ENCODE data around the gene YWHAG.
"Not testable (repeated sequence)": the region's sequence is repeated elsewhere in the genome, so short reads cannot be mapped to it uniquely, and the experiment has no call there.

Gene YWHAG

GRCh38 chr7:76317782-76318487 lies 40.9 kb downstream of the YWHAG start:
- peak; percentile 96 for DNase-seq (ENCODE audit: low spot score)
- TF ChIP-seq CTCF (IDR thresholded peaks at IDR 0.05; ENCODE audit: extremely low read depth, missing control alignments): no peak

GRCh38 chr7:76316984-76317781 lies 41.6 kb downstream of the YWHAG start:
- no peak for DNase-seq (ENCODE audit: low spot score)
- TF ChIP-seq CTCF (IDR thresholded peaks at IDR 0.05; ENCODE audit: extremely low read depth, missing control alignments): no peak

GRCh38 chr7:76315364-76315763 lies 43.4 kb downstream of the YWHAG start:
- no peak for DNase-seq (ENCODE audit: low spot score)
- no peak for TF ChIP-seq CTCF (IDR thresholded peaks at IDR 0.05; ENCODE audit: extremely low read depth, missing control alignments)

GRCh38 chr7:76314740-76315139 lies 44.1 kb downstream of the YWHAG start:
- DNase-seq (ENCODE audit: low spot score): not testable (repeated sequence)

GRCh38 chr7:76314042-76314721 lies 44.6 kb downstream of the YWHAG start:
- peak; percentile 98 for TF ChIP-seq CTCF (IDR thresholded peaks at IDR 0.05; ENCODE audit: extremely low read depth, missing control alignments)
- peak; percentile 94 for DNase-seq (ENCODE audit: low spot score)

GRCh38 chr7:76311838-76312237 lies 47.0 kb downstream of the YWHAG start:
- not testable (repeated sequence) for DNase-seq (ENCODE audit: low spot score)

- no peak for TF ChIP-seq CTCF (IDR thresholded peaks at IDR 0.05; ENCODE audit: extremely low read depth, missing control alignments)
- no peak for DNase-seq (ENCODE audit: low spot score)
These were observed 48.5 kb downstream of the YWHAG start for GRCh38 chr7:76310102-76310957.

GRCh38 chr7:76309341-76310101 lies 49.3 kb downstream of the YWHAG start:
- DNase-seq (ENCODE audit: low spot score): not testable (repeated sequence)

- DNase-seq (ENCODE audit: low spot score): not testable (repeated sequence)
These were observed 49.9 kb downstream of the YWHAG start for GRCh38 chr7:76308874-76309273.
